GM10266 (cell line): ENCODE measurements around the gene ITPKB.
A peak's percentile ranks its signal among the peaks of the same experiment; 100 is the strongest.
"Not testable (repeated sequence)": the region's sequence is repeated elsewhere in the genome, so short reads cannot be mapped to it uniquely, and the experiment has no call there.

ENCODE experiments used
- DNase-seq: peaks from one replicate; pipeline ENCODE4 v3.0.0; 2012; ENCODE audit errors: extremely low spot score
- TF ChIP-seq, protein P1 (sequence below): IDR thresholded peaks from 2 replicates; pipeline ENCODE4 v1.5.1; 2012; ENCODE audit warnings: mild to moderate bottlenecking, low read depth; ENCODE audit not compliant: control insufficient read depth, insufficient read depth; ENCODE audit errors: missing control alignments

The ITPKB gene

DNA sequence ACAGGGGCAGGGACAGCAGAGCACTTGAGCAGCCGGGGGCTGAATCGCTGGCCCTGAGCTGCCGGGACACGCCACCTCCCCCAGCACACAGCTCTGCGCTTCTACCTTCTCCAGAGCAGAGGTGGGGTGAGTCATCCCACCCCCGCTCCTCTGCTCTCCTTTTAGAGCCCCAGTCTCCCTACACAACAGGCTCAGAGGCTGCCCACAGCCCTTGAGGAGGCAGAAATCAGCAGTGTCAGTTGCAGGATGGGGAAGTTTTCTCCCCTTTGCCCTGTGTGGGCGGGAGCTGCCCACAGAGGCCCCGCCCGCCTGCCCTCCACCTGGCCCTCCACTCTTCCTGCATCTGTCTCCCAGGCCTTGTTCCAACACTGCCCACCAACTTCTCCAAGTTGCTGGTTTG is 95.9 kb downstream of the ITPKB start:
- DNase-seq, result peak; percentile 76
- TF ChIP-seq, protein P1, sequence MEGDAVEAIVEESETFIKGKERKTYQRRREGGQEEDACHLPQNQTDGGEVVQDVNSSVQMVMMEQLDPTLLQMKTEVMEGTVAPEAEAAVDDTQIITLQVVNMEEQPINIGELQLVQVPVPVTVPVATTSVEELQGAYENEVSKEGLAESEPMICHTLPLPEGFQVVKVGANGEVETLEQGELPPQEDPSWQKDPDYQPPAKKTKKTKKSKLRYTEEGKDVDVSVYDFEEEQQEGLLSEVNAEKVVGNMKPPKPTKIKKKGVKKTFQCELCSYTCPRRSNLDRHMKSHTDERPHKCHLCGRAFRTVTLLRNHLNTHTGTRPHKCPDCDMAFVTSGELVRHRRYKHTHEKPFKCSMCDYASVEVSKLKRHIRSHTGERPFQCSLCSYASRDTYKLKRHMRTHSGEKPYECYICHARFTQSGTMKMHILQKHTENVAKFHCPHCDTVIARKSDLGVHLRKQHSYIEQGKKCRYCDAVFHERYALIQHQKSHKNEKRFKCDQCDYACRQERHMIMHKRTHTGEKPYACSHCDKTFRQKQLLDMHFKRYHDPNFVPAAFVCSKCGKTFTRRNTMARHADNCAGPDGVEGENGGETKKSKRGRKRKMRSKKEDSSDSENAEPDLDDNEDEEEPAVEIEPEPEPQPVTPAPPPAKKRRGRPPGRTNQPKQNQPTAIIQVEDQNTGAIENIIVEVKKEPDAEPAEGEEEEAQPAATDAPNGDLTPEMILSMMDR, result no peak

DNA sequence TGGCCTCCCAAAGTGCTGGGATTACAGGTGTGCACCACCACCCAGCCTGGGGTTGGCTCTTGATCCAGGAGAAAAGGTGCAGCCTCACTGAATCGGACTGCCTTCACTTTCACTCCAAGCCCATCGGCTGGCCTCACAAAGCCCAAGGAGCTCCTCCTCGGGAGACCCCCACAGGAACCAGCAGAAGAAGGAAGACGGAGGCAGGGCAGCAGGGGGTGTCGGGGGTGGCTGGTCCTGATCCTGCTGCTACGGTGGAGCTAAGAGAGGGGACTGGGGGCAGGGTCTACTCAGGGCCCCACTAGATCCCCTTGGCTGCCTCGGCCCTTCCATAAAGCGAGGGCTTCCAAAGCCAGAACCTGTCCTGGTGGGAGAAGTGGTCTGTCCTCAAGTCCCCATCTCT is 96.7 kb downstream of the ITPKB start:
- TF ChIP-seq, protein P1, result no peak
- DNase-seq, result no peak

DNA sequence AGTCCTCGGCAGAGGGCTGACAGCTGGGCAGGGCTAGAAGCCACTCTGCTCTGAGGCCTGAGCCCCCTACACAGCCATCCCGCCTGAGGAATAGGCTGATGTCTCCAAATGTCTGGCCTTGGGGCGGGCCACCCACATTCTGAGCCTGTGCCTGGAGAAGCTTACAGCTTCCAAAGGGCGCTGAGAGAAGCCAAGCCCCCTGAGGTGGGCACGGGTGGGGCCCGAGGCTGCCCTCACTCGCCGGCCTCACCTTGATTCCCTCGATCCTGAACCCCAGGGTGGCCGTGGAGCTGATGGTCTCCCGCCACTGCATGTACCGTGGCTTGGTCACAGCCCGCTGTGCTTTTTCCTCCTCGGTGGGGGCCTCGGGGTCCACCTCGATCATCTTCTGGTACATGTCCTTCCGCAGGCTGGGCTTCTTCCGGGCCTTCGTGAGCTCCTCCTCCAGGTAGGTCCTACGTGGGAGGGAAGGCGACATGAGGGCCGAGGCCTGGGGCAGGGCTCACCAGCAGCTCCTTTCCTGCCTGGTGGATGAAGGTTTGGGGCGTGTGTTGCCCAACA is 97.3 kb downstream of the ITPKB start:
- DNase-seq, result no peak
- TF ChIP-seq, protein P1, result no peak

DNA sequence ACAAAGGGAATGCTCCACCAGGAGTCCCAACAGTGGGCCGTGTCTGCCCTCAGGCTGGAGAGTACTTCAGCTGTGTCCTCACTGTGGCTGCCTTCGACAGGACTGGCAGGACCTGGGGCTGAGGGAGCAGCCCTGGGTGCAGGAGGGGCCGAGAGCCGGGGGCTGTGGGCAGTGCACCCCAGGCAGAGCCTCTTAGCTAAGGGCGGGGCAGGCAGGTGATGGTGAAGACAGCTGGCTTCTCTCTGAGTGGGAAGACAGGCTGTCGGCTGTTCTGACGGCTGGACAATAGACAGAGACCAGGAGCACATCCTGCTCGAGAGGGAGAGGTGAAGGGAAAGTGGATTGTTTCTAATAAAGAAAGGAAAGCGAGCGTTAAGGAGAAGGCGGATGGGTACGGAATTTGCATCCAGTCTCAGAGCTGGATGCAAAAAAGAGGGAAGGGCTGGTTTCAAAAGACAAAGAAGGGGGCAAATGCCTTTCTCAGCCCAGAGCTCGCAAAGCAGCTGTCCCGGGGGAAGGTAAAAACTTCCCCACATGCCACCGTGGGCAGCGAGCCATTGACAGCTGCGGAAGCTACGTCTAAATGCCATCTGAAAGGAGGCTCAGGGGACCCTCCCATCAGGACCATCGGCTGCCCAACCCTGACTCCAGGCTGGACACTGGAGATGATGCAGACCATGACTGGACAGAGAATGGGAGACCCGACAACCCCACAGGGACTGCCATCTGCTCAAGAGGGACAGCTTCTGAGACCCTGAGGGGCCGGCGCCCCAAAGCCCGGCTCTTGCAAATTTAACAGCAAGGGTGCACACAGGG is 98.6 kb downstream of the ITPKB start:
- TF ChIP-seq, protein P1, result no peak

DNA sequence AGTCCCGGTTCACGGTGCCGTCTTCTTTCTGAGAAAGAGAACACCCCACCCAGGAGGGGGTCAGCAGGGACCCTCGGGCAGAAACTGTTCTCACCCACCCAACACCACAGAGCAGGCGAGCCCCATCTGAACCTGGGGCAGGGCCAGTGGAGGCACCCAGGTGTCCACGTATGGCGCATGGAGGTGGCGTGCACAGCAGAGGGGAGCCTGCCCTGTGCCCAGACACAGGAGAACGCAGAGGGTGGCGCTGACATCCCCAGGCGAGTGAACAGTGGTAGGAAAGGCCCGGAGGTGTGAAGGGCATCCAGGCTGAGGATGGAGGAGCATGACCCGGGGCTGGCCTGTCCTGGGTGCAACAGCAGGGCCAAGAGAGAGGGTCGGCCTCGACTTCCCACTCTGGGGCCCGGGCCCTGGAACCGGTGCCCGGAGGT is 99.4 kb downstream of the ITPKB start:
- TF ChIP-seq, protein P1, result no peak
- no peak for DNase-seq

More for the DNA sequence above, 98.6 kb downstream of the ITPKB start:
- DNase-seq, result no peak

DNA sequence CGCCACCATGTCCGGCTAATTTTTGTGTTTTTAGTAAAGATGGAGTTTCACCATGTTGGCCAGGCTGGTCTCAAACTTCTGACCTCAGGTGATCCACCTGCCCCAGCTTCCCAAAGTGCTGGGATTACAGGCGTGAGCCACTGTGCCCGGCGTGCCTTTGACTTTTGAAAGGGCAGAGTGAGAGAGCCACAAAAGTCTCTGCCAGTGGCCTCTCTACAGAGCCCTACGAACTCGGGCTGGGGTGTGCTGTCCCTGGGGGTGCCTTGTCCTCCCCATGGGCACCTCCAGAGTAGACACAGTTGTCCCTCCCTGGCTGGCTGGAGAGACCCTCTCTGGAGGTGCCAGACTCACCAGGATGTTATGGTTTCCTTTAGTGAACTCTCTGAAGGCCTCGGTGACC is 99.9 kb downstream of the ITPKB start:
- not testable (repeated sequence) for DNase-seq

DNA sequence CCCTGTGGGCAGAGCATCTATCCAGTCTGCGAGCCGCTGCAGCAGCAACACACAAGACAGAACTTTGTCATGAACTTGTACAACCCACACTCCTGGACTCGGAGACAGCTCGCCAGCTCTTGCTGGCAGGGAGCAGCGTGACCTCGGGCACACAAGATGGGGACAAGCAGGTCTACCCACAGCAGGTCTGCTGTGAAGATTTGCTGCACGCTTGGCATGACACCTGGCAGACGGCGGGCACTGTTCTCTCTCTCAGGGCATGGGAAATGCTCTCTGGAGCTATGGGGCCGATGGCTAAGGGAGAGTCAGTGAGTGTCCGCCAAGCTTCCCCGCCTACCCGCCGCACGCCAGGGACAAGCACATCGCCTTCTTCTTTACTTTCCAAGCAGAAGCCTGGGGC is 100.5 kb downstream of the ITPKB start:
- no peak for DNase-seq
- TF ChIP-seq, protein P1, result no peak
